Measurements from ENCODE around the gene KRR1. TPM values are rescaled to one million over a fixed set of nuclear protein-coding genes. Genes with fewer than 3 reads are reported as not detected.
"Not testable (repeated sequence)": the region's sequence is repeated elsewhere in the genome, so short reads cannot be mapped to it uniquely, and the experiment has no call there.

Gene KRR1
- total and polyA plus RNA-seq, 7 experiments from 2014 or later, result 64.0 to 120 (median 73.7) TPM

DNA sequence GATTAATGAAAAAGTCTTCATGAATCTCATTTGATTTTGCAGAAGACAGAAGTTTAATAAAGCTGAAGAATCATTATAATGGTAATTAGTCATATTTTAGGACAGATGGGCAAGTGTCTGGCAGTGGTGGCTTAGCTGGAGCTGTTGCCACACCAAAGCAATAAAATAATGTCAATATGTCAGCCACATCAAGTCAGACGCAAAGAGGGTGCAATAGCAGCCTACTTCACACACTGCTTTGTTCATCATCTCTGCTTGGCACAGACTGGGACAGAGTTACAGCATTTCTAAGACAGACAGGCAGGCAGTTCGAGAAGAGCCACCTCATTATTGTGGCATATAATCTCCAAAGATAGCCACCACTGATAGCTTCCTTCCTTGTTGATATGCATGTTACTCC, 16.9 kb upstream of the KRR1 start:
- ChIA-PET POLR2A (interaction anchor here (1.0 kb wide), 1 partner anchor 509 kb away, joined by 3 read pairs; no protein-coding TSS in a partner anchor), CTCF (interaction anchor here (0.8 to 2.1 kb wide), 6 partner anchors 15 to 511 kb away, joined by 3 to 10 read pairs (median 7); partner anchors contain the start of gene PHLDA1)
- ATAC-seq (no peak), DNase-seq (no peak)
- Mint-ChIP-seq H3K4me3 (no peak overlapping the region), H3K27me3 (peaks cover 26 to 34% (median 30%) of the 10 kb centered on the region in 5 donors), H3K36me3 (no peaks in the 10 kb centered on the region), H3K9me3 (no peaks in the 10 kb centered on the region), H3K27ac (peak overlapping the region in 1 of 9 donors; percentile 7), H3K4me1 (peaks cover 0 to 7% (median 2%) of the 10 kb centered on the region in 7 donors)
- Histone ChIP-seq H3K36me3 (ENCODE audit: control insufficient read depth in 2 of 3, insufficient read depth in 3 of 3, low read length in 3 of 3) (no peaks in the 10 kb centered on the region), H3K4me1 (ENCODE audit: control insufficient read depth in 2 of 2, insufficient read depth in 2 of 2, low read length in 2 of 2) (no peaks in the 10 kb centered on the region), H3K27me3 (ENCODE audit: control insufficient read depth in 2 of 2, insufficient read depth in 2 of 2, low read length in 2 of 2) (no peaks in the 10 kb centered on the region), H3K9me3 (ENCODE audit: control insufficient read depth in 2 of 3, low read length in 3 of 3) (no peaks in the 10 kb centered on the region), H3K4me3 (ENCODE audit: low read length) (no peak overlapping the region), H3K27ac (ENCODE audit: low read depth, low read length) (no peak overlapping the region)
- intact Hi-C loops (cut with micrococcal nuclease), result loop anchor here in 1 of 2 donors (5.0 to 10.0 kb wide), 3 partner anchors 287 to 1059 kb away; no protein-coding TSS in a partner anchor

DNA sequence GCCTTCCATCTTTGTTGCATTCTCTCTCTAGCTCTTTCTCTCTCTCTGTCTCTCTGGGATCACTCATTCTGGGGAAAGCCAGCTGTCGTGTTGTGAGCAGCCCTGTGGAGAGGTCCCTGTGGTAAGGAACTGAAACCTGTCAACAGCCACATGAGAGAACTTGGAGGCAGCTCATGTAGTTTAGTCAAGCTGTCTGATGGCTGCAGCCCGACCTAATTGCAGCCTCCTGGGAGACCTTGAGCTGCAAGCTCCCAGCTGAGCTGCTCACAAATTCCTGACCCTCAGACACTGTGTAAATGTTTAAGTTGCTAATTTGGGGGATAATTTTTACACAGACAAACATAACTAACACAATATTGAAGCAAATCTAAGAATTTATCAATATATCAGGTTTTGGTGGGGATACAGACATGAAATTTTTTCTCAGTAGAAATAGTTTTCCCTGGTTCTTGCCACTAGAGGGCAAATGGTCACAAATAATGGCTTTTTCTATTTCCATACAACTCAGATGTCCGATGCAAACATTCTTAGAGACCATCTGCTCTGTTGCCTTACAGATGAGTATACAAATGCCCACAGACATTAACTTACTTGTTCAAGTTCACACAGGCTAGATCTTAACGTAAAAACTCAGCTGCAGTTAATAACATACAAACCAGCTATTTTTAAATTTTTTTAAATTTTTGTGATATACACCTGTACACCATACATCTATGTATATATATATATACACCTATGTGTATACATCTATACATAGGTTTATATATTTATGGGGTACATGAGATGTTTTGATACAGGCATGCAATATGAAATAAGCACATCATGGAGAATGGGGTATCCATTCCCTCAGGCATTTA, 15.5 kb upstream of the KRR1 start:
- Histone ChIP-seq H3K27ac (ENCODE audit: low read depth, low read length) (no peak overlapping the region), H3K4me3 (ENCODE audit: low read length) (no peak overlapping the region), H3K9me3 (ENCODE audit: control insufficient read depth in 2 of 3, low read length in 3 of 3) (no peaks in the 10 kb centered on the region), H3K27me3 (ENCODE audit: control insufficient read depth in 2 of 2, insufficient read depth in 2 of 2, low read length in 2 of 2) (no peaks in the 10 kb centered on the region), H3K36me3 (ENCODE audit: control insufficient read depth in 2 of 3, insufficient read depth in 3 of 3, low read length in 3 of 3) (no peaks in the 10 kb centered on the region), H3K4me1 (ENCODE audit: control insufficient read depth in 2 of 2, insufficient read depth in 2 of 2, low read length in 2 of 2) (no peaks in the 10 kb centered on the region)
- Mint-ChIP-seq H3K36me3 (peaks cover 0 to 6% (median 0%) of the 10 kb centered on the region in 5 donors), H3K4me1 (peaks cover 0 to 7% (median 2%) of the 10 kb centered on the region in 7 donors), H3K9me3 (peaks cover 0 to 6% (median 0%) of the 10 kb centered on the region in 11 donors), H3K27ac (peak overlapping the region in 1 of 9 donors; percentile 21), H3K27me3 (peaks cover 32 to 40% (median 38%) of the 10 kb centered on the region in 5 donors), H3K4me3 (no peak overlapping the region)
- peak in 6 of 9 donors; percentile 10 to 26 (median 18) for DNase-seq
- ChIA-PET POLR2A (no interaction called here), CTCF (interaction anchor here (0.8 to 2.1 kb wide), 11 partner anchors 13 to 1060 kb away, joined by 3 to 10 read pairs (median 6); partner anchors contain the start of genes GLIPR1L2 and KRR1)
- peak; percentile 53 for ATAC-seq
- intact Hi-C loops (cut with micrococcal nuclease), result loop anchor here (1.0 to 10.0 kb wide), 6 partner anchors 288 to 1060 kb away; no protein-coding TSS in a partner anchor

DNA sequence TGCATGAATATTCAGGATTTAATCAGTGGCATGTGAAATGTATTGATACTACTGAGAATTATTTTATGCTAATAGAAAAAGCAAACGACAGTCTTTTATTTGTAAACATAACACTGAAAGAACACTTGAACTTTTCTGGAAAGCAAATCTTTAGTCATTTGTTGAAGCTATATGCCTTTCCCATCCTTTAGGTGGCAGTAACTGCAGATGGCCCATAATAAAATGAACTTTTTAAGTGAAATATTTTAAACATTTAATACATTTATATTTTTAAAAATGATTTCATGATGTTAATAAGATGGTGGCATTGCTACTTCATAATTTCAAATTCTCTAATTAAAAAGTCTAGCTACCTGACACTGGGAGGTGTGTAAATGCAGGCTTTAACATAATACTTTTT, 13.9 kb upstream of the KRR1 start:
- no peak overlapping the region for H3K27ac ChIP-seq (ENCODE audit: low read depth, low read length)
- no peaks in the 10 kb centered on the region for H3K4me1 ChIP-seq (ENCODE audit: control insufficient read depth in 2 of 2, insufficient read depth in 2 of 2, low read length in 2 of 2)
- Mint-ChIP-seq H3K27ac (no peak overlapping the region), H3K36me3 (peaks cover 0 to 7% (median 0%) of the 10 kb centered on the region in 5 donors), H3K27me3 (peaks cover 30 to 55% (median 44%) of the 10 kb centered on the region in 5 donors), H3K4me1 (peaks cover 0 to 7% (median 2%) of the 10 kb centered on the region in 7 donors), H3K9me3 (peaks cover 0 to 14% (median 2%) of the 10 kb centered on the region in 11 donors), H3K4me3 (no peak overlapping the region)
- H3K36me3 ChIP-seq (ENCODE audit: control insufficient read depth in 2 of 3, insufficient read depth in 3 of 3, low read length in 3 of 3), result no peaks in the 10 kb centered on the region
- ATAC-seq (no peak), DNase-seq (no peak)
- no peaks in the 10 kb centered on the region for H3K9me3 ChIP-seq (ENCODE audit: control insufficient read depth in 2 of 3, low read length in 3 of 3)
- H3K27me3 ChIP-seq (ENCODE audit: control insufficient read depth in 2 of 2, insufficient read depth in 2 of 2, low read length in 2 of 2), result no peaks in the 10 kb centered on the region
- CTCF ChIA-PET, result interaction anchor here (0.6 to 1.6 kb wide), 3 partner anchors 512 to 1061 kb away, joined by 6 to 8 read pairs (median 6); no protein-coding TSS in a partner anchor
- POLR2A ChIA-PET, result interaction anchor here (1.3 kb wide), 1 partner anchor 134 kb away, joined by 7 read pairs; the partner anchor contains the start of gene GLIPR1L2
- intact Hi-C loops (cut with micrococcal nuclease), result loop anchor here in 1 of 2 donors (5.0 to 10.0 kb wide), 3 partner anchors 290 to 1062 kb away; no protein-coding TSS in a partner anchor
- H3K4me3 ChIP-seq (ENCODE audit: low read length), result no peak overlapping the region

DNA sequence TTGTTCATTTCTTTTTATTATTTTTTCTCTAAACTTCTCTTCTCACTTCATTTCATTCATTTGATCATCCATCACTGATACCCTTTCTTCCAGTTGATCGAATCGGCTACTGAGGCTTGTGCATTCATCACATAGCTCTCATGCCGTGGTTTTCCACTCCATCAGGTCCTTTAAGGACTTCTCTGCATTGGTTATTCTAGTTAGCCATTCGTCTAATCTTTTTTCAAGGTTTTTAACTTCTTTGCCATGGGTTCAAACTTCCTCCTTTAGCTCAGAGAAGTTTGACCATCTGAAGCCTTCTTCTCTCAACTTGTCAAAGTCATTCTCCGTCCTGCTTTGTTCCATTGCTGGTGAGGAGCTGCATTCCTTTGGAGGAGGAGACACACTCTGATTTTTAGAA, 10.7 kb upstream of the KRR1 start:
- Mint-ChIP-seq H3K27me3 (peaks cover 25 to 49% (median 38%) of the 10 kb centered on the region in 5 donors), H3K9me3 (peaks cover 0 to 14% (median 2%) of the 10 kb centered on the region in 11 donors)
- H3K36me3 ChIP-seq (ENCODE audit: control insufficient read depth in 2 of 3, insufficient read depth in 3 of 3, low read length in 3 of 3); H3K4me3 ChIP-seq (ENCODE audit: low read length); H3K27me3 ChIP-seq (ENCODE audit: control insufficient read depth in 2 of 2, insufficient read depth in 2 of 2, low read length in 2 of 2); ATAC-seq; H3K4me1 ChIP-seq (ENCODE audit: control insufficient read depth in 2 of 2, insufficient read depth in 2 of 2, low read length in 2 of 2); DNase-seq; POLR2A ChIA-PET; H3K36me3 Mint-ChIP-seq; CTCF ChIA-PET; H3K4me3 Mint-ChIP-seq; H3K27ac ChIP-seq (ENCODE audit: low read depth, low read length); H3K27ac Mint-ChIP-seq; H3K4me1 Mint-ChIP-seq; H3K9me3 ChIP-seq (ENCODE audit: control insufficient read depth in 2 of 3, low read length in 3 of 3): not testable (repeated sequence)
- intact Hi-C loops (cut with micrococcal nuclease), result loop anchor here in 1 of 2 donors (10.0 kb wide), 2 partner anchors 293 to 633 kb away; no protein-coding TSS in a partner anchor

DNA sequence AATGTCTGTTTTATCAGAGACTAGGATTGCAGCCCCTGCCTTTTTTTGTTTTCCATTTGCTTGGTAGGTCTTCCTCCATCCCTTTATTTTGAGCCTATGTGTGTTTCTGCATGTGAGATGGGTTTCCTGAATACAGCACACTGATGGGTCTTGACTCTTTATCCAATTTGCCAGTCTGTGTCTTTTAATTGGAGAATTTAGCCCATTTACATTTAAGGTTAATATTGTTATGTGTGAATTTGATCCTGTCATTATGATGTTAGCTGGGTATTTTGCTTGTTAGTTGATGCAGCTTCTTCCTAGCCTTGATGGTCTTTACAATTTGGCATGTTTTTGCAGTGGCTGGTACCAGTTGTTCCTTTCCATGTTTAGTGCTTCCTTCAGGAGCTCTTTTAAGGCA, 9.8 kb upstream of the KRR1 start:
- H3K9me3 ChIP-seq (ENCODE audit: control insufficient read depth in 2 of 3, low read length in 3 of 3); CTCF ChIA-PET; H3K36me3 ChIP-seq (ENCODE audit: control insufficient read depth in 2 of 3, insufficient read depth in 3 of 3, low read length in 3 of 3); H3K4me3 Mint-ChIP-seq; POLR2A ChIA-PET; H3K27ac ChIP-seq (ENCODE audit: low read depth, low read length); H3K4me1 ChIP-seq (ENCODE audit: control insufficient read depth in 2 of 2, insufficient read depth in 2 of 2, low read length in 2 of 2); H3K36me3 Mint-ChIP-seq; H3K4me1 Mint-ChIP-seq; H3K27me3 ChIP-seq (ENCODE audit: control insufficient read depth in 2 of 2, insufficient read depth in 2 of 2, low read length in 2 of 2); DNase-seq; H3K4me3 ChIP-seq (ENCODE audit: low read length); H3K27ac Mint-ChIP-seq; ATAC-seq: not testable (repeated sequence)
- Mint-ChIP-seq H3K27me3 (peaks cover 18 to 43% (median 31%) of the 10 kb centered on the region in 5 donors), H3K9me3 (peaks cover 0 to 14% (median 2%) of the 10 kb centered on the region in 11 donors)
- intact Hi-C loops (cut with micrococcal nuclease), result loop anchor here in 1 of 2 donors (10.0 kb wide), 2 partner anchors 294 to 634 kb away; no protein-coding TSS in a partner anchor

DNA sequence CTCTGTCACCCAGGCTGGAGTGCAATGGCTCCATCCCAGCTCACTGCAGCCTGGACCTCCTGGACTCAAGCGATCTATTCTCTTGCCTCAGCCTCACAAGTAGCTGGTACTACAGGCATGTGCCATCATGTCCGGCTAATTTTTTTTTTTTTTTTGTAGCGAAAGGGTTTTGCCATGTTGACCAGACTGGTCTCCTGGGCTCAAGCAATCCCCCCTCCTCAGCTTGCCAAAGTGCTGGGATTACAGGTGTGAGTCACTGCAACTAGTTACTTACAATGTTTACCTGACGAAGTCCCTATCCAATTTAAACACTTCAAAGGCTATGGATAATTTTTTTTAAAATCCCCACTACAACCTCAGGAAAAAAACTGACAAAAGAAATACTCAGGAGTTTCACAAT, 1.8 kb downstream of the KRR1 start:
- Histone ChIP-seq H3K27me3 (ENCODE audit: control insufficient read depth in 2 of 2, insufficient read depth in 2 of 2, low read length in 2 of 2) (no peaks in the 10 kb centered on the region), H3K4me3 (ENCODE audit: low read length) (no peak overlapping the region), H3K9me3 (ENCODE audit: control insufficient read depth in 2 of 3, low read length in 3 of 3) (no peaks in the 10 kb centered on the region), H3K27ac (ENCODE audit: low read depth, low read length) (peak overlapping the region; percentile 89), H3K36me3 (ENCODE audit: control insufficient read depth in 2 of 3, insufficient read depth in 3 of 3, low read length in 3 of 3) (peaks cover 0 to 22% (median 10%) of the 10 kb centered on the region in 3 experiments), H3K4me1 (ENCODE audit: control insufficient read depth in 2 of 2, insufficient read depth in 2 of 2, low read length in 2 of 2) (peaks cover 13% of the 10 kb centered on the region in 2 donors)
- peak overlapping the region; percentile 51 to 100 (median 99) for H3K4me3 Mint-ChIP-seq
- ATAC-seq (no peak), DNase-seq (no peak)
- peaks cover 19 to 52% (median 42%) of the 10 kb centered on the region in 7 donors for H3K4me1 Mint-ChIP-seq
- ChIA-PET POLR2A (interaction anchor here (2.1 to 3.2 kb wide), 2 partner anchors 113 to 118 kb away, joined by 7 to 13 read pairs; partner anchors contain the start of gene GLIPR1L2), CTCF (interaction anchor here (0.6 kb wide), 1 partner anchor 580 kb away, joined by 4 read pairs; no protein-coding TSS in a partner anchor)
- intact Hi-C loops (cut with micrococcal nuclease), result loop anchor here (2.0 to 10.0 kb wide), 4 partner anchors 822 to 1555 kb away; partner anchors contain the start of genes E2F7 (in 1 of the 2) and ZDHHC17 (in 1 of the 2)
- H3K27ac Mint-ChIP-seq, result peak overlapping the region in 6 of 9 donors; percentile 21 to 100 (median 99)
- H3K9me3 Mint-ChIP-seq, result peaks cover 0 to 6% (median 0%) of the 10 kb centered on the region in 11 donors
- H3K36me3 Mint-ChIP-seq, result peaks cover 3 to 20% (median 9%) of the 10 kb centered on the region in 5 donors
- H3K27me3 Mint-ChIP-seq, result no peaks in the 10 kb centered on the region

Data from naive thymus-derived CD4-positive, alpha-beta T cell (primary cell).